HG02642 (cell line): Measurements from ENCODE around the gene LRRC8E.
"Not testable (repeated sequence)": the region's sequence is repeated elsewhere in the genome, so short reads cannot be mapped to it uniquely, and the experiment has no call there.

Experiments
- ATAC-seq: cut with Tn5 transposase; IDR thresholded peaks from one replicate; pipeline ENCODE4 v1.9.1; 2021; ENCODE audit warnings: mild to moderate bottlenecking; ENCODE audit not compliant: unreplicated experiment, poor library complexity

LRRC8E gene

GRCh38 chr19:7916103-7916954, 28.0 kb downstream of the LRRC8E start:
- no peak for ATAC-seq

GRCh38 chr19:7916955-7917266, 28.6 kb downstream of the LRRC8E start:
- ATAC-seq: no peak

- no peak for ATAC-seq
Observed at GRCh38 chr19:7917267-7918061, 29.2 kb downstream of the LRRC8E start.

- ATAC-seq: not testable (repeated sequence)
Observed at GRCh38 chr19:7918062-7918614, 29.8 kb downstream of the LRRC8E start.

- ATAC-seq: no peak
Observed at GRCh38 chr19:7918615-7919421, 30.5 kb downstream of the LRRC8E start.

GRCh38 chr19:7919610-7920518, 31.6 kb downstream of the LRRC8E start, which contains the start of gene SNAPC2:
SNAPC2 (plus strand) TSS chr19:7920338; CDS start chr19:7920367, 29 bp downstream.
- ATAC-seq: peak; percentile 62

- ATAC-seq: peak; percentile 50
Observed at GRCh38 chr19:7920519-7921301, 32.4 kb downstream of the LRRC8E start.

- ATAC-seq: no peak
Observed at GRCh38 chr19:7921302-7921966, 33.1 kb downstream of the LRRC8E start.

GRCh38 chr19:7921967-7922835, 33.9 kb downstream of the LRRC8E start:
- no peak for ATAC-seq

- no peak for ATAC-seq
Observed at GRCh38 chr19:7922836-7923195, 34.5 kb downstream of the LRRC8E start.

- no peak for ATAC-seq
Observed at GRCh38 chr19:7923295-7924191, 35.2 kb downstream of the LRRC8E start.

- ATAC-seq: no peak
Observed at GRCh38 chr19:7924241-7924640, 35.9 kb downstream of the LRRC8E start.

- no peak for ATAC-seq
Observed at GRCh38 chr19:7924651-7925170, 36.4 kb downstream of the LRRC8E start.

- ATAC-seq: no peak
Observed at GRCh38 chr19:7925171-7925851, 37.0 kb downstream of the LRRC8E start.

- ATAC-seq: no peak
Observed at GRCh38 chr19:7926021-7926726, 37.9 kb downstream of the LRRC8E start, which contains the start of gene CTXN1. CTXN1 (minus strand) TSS chr19:7926135; CDS start chr19:7925538, 597 bp downstream.
